GM18519 (cell line): ENCODE results near the gene SLC6A2.
"Not testable (repeated sequence)": the region's sequence is repeated elsewhere in the genome, so short reads cannot be mapped to it uniquely, and the experiment has no call there.

Source experiments
- ATAC-seq: cut with Tn5 transposase; IDR thresholded peaks from one replicate; pipeline ENCODE4 v1.9.1; 2021; ENCODE audit warnings: mild to moderate bottlenecking, moderate library complexity; ENCODE audit not compliant: unreplicated experiment, low FRiP score

SLC6A2 gene

GRCh38 chr16:55753145-55753631 is 97.4 kb downstream of the SLC6A2 start:
- ATAC-seq, result not testable (repeated sequence)
